SK-MEL-5 (cell line): ENCODE measurements around the gene RYR3. TPM values are rescaled to one million over a fixed set of nuclear protein-coding genes. Genes with fewer than 3 reads are reported as not detected.

Experiments
- DNase-seq: peaks from one replicate; pipeline ENCODE4 v3.0.0-alpha.2; 2016; ENCODE audit warnings: low read depth, low spot score
- in situ Hi-C: cut with HindIII; loops from 2 replicates; pipeline ENCODE4 v1.10.0; 2016; ENCODE audit warnings: low sequenced_read_pairs, high pct_unique_total_duplicates, low pct_unique_long_range_greater_than_20kb
- total RNA-seq: library from RNA; depleted of rRNA; stranded (reverse); fragments of >200 nt; shearing (Covaris generic); gene quantifications from 2 replicates; pipeline ENCODE4 v1.2.3, GENCODE V29; 2014

Gene RYR3
- total RNA-seq, 1 experiment from 2014 or later = 0.16 TPM

DNA sequence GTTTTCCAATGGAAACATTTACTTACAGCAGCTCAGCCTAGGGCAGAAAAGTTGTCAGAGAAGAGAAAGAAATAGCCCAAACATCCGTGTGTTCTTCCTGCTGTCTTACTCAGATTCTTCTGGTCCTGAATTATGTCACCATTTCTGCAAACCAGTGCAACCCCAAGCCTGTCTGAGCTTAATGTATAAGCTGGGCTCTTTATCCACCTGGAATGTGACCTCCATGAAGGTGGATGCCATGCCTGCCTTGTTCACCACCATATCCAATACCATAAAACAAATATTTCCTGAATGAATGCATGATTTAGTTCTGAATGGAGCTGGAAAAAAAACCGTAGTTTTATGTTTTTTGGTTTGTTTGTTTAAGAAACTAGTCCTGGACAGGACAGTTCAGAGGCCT is 150.9 kb downstream of the RYR3 start:
- no peak for DNase-seq
- in situ Hi-C loops = no loop called here

- no peak for DNase-seq
- in situ Hi-C loops = no loop called here
Observed at GRCh38 chr15:33467146-33467815, 156.5 kb downstream of the RYR3 start.

DNA sequence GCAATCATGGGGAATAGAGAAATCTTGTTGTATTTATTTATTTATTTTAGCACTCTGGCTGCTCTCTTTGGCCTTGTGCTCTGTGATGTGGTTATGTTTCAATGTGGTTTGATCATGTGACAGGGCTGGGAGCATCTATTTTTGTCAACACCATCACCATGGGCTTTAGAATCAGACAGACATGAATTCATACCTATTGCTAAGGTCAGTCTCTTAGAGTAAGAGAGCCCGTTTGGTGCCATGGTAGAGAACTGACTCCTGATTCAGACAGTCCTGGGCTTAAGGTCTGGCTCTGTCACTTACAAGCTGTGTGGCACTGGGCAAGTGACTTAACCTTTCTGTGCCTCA is 157.0 kb downstream of the RYR3 start:
- in situ Hi-C loops = no loop called here
- DNase-seq = no peak

DNA sequence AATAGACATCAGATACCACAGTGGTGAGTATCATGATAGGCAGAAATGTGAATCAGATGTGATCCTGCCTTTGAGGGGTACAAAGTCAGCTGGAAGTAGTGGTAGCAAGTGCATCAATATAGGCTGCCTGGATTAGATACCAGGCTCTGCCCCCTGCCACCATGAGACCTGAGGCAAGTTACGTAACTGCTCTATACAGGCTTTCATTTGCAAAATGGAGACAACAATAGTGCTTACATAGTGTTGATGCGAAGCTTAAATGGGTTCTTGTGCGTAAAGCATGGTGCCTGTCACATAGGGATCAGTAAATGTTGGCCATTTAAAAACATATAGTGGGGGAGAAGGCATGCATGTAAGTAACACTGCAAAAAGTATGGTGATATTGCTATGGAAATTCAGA is 158.0 kb downstream of the RYR3 start:
- in situ Hi-C loops = no loop called here
- DNase-seq = no peak

- in situ Hi-C loops = no loop called here
- DNase-seq = no peak
Observed at GRCh38 chr15:33473005-33473404, 162.2 kb downstream of the RYR3 start.

- DNase-seq = no peak
- in situ Hi-C loops = no loop called here
Observed at GRCh38 chr15:33473714-33474113, 162.9 kb downstream of the RYR3 start.

- in situ Hi-C loops = no loop called here
- DNase-seq = no peak
Observed at GRCh38 chr15:33476076-33476475, 165.3 kb downstream of the RYR3 start.

- in situ Hi-C loops = no loop called here
Observed at GRCh38 chr15:33476908-33477307, 166.1 kb downstream of the RYR3 start.

DNA sequence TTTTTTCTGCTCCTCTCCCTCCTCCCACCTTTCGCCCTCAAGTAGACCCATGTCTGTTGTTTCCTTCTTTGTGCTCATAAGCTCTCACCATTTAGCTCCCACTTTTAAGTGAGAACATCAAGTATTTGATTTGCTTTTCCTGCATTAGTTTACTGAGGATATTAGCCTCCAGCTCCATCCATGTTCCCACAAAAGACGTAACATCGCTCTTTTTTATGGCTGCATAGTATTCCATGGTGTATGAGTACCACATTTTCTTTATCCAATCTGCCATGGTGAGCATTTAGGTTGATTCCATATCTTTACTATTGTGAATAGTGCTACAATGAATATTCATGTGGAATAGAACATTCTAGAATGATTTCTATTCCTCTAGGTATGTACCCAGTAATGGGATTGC is 178.6 kb downstream of the RYR3 start:
- DNase-seq = no peak
- in situ Hi-C loops = no loop called here

More at GRCh38 chr15:33476908-33477307, 166.1 kb downstream of the RYR3 start:
- no peak for DNase-seq

GRCh38 chr15:33490703-33491102 is 179.9 kb downstream of the RYR3 start:
- in situ Hi-C loops = no loop called here
- DNase-seq = no peak

- DNase-seq = peak; percentile 33
- in situ Hi-C loops = no loop called here
Observed at GRCh38 chr15:33492434-33493052, 181.8 kb downstream of the RYR3 start.

- in situ Hi-C loops = no loop called here
- DNase-seq = no peak
Observed at GRCh38 chr15:33494306-33494705, 183.5 kb downstream of the RYR3 start.

- DNase-seq = no peak
- in situ Hi-C loops = no loop called here
Observed at GRCh38 chr15:33500432-33501195, 189.8 kb downstream of the RYR3 start.

DNA sequence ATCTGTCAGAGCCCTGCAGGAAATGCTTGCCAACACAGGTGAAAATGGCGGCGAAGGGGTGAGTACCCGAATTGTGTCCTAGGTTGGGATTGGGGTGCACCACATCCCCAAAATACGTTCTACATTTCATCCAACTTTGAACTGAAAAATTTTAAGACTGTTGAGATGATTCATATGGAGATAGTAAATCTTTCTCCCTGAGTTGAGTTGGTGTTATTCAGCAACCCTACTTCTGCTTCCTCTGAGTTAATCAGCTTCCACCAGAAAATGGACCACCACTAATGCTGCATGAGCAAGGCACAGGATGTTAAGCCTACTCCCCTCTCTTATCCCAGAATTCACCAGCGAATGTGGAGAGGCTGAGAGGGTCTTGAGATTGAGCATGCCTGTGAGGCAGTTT is 192.9 kb downstream of the RYR3 start:
- in situ Hi-C loops = no loop called here

DNA sequence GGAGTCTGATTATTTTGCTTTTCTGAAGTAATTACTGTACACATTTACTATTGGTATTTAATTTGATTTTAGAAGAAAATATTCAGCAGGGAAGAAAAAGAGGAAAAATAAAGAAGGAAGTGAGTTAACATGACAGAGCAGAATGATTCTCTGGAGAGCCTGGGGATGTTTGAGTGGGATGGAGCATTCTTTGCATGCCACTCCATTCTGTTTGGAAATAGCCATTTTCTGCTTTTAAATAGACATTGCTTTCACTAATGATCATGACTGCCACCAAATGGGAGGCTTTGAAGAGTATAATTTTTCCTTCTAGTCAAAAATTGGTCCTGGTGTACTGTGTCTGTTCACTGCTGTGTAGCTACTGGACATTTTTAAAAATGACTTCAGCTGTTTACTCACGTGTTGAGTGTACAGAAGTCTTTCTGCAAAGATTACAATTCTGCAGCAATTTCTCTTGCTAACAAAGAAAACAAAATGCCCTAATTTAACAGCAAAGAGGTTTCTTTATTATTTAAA is 196.1 kb downstream of the RYR3 start:
- no peak for DNase-seq
- in situ Hi-C loops = no loop called here

More for the DNA sequence above, 192.9 kb downstream of the RYR3 start:
- DNase-seq = no peak

GRCh38 chr15:33508703-33509102 is 197.9 kb downstream of the RYR3 start:
- in situ Hi-C loops = no loop called here
- no peak for DNase-seq

- no peak for DNase-seq
- in situ Hi-C loops = no loop called here
Observed at GRCh38 chr15:33515121-33515520, 204.4 kb downstream of the RYR3 start.

DNA sequence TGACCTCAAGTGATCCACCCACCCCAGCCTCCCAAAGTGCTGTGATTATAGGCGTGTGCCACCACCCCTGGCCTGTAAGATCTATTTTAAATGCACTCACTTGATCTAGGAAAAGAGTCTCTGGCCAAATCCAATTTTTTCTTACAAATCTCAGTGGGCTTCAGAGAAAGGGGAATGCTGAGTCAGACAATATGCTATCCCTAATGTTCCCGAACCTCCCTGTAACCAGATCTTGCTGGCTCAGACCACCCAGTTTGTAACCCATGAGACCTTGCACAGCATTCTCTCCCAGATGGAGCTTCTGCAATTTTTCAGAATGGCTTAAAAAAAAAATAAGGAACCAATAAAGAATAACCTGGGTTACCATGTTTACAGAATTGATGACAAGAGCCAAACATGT is 205.8 kb downstream of the RYR3 start:
- DNase-seq = no peak
- in situ Hi-C loops = no loop called here

DNA sequence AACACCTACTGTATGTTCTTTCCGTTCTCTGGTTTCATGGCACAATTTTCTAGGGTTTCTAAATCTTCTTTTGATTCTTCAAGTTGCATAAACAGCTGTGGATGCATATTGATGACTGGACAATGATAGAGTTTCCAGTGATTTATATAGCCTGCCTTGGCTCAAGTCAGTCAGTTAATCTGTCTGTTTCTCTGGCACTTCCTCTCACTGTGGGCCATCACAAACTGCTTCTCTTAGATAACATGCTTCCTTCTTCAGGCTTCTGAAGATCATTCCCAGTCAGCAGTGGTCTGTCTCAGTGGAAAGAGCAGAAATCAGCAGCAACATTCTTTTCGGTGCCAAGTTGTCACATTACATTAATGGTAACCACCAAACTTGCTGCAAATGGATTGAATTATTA is 207.2 kb downstream of the RYR3 start:
- no peak for DNase-seq
- in situ Hi-C loops = no loop called here
